ENCODE measurements around the gene FBXO34. TPM values are rescaled to one million over a fixed set of nuclear protein-coding genes. Genes with fewer than 3 reads are reported as not detected.

The FBXO34 gene
- total RNA-seq, 1 experiment from 2014 or later = 18.8 TPM

DNA sequence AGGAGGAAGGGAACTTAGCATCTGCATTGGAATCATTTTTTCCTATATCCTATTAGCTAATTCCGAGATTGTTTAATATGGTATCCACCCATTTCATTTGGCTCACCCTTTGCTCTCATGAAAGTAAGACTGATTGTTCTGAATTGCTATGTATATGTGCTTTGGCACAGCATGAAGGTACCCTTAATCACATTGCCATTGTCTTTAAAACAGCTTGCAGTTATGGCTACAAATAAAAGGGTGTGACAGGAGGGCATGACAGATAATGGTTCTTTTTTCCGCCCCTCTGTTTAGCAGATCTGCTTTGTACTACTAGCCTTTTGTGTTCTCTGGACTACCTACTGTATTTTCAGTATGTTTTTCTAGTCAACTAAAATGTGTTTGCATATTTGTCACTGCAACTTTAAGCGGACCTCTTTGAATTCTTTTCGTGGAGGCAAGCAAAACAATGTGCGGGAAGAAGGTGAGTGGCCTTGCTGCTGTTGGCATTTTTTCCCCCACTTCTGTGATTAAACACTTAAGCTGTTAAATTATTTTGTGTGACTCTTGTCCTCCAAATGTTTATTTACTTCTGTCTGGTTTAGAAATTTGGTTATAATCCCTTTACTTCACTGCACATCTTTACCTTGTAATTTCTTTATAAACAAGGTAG is 35.8 kb downstream of the FBXO34 start:
- Histone ChIP-seq H3K36me3 (ENCODE audit: control insufficient read depth, insufficient read depth, low read length) (no peaks in the 10 kb centered on the region), H3K4me1 (ENCODE audit: control insufficient read depth, insufficient read depth, low read length) (peaks cover 10% of the 10 kb centered on the region), H3K4me3 (ENCODE audit: low read depth in 2 of 2, low read length in 2 of 2) (no peak overlapping the region), H3K9me3 (ENCODE audit: control insufficient read depth, insufficient read depth, low read depth, low read length) (no peaks in the 10 kb centered on the region), H3K27me3 (ENCODE audit: control insufficient read depth, insufficient read depth, low read length) (no peaks in the 10 kb centered on the region), H3K27ac (ENCODE audit: low read length) (no peak overlapping the region)
- ChIA-PET CTCF (no interaction called here), POLR2A (no interaction called here)
- in situ Hi-C loops (cut with HindIII; ENCODE audit: low pct_unique_long_range_greater_than_20kb, low sequenced_read_pairs) = no loop called here
- BruUV-seq (replicated peaks) = no TSS peak
- intact Hi-C loops (cut with micrococcal nuclease; ENCODE audit: unreplicated experiment) = no loop called here
- TF ChIP-seq, protein P1, sequence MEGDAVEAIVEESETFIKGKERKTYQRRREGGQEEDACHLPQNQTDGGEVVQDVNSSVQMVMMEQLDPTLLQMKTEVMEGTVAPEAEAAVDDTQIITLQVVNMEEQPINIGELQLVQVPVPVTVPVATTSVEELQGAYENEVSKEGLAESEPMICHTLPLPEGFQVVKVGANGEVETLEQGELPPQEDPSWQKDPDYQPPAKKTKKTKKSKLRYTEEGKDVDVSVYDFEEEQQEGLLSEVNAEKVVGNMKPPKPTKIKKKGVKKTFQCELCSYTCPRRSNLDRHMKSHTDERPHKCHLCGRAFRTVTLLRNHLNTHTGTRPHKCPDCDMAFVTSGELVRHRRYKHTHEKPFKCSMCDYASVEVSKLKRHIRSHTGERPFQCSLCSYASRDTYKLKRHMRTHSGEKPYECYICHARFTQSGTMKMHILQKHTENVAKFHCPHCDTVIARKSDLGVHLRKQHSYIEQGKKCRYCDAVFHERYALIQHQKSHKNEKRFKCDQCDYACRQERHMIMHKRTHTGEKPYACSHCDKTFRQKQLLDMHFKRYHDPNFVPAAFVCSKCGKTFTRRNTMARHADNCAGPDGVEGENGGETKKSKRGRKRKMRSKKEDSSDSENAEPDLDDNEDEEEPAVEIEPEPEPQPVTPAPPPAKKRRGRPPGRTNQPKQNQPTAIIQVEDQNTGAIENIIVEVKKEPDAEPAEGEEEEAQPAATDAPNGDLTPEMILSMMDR (IDR thresholded peaks at IDR 0.05) = no peak
- no peak for TF ChIP-seq TCF7L2 (IDR thresholded peaks at IDR 0.05; ENCODE audit: low read depth, low read length)
- TF ChIP-seq SIN3A (IDR thresholded peaks at IDR 0.05; ENCODE audit: borderline replicate concordance, insufficient read depth, low read depth, low read length) = no peak
- TF ChIP-seq, protein P2, sequence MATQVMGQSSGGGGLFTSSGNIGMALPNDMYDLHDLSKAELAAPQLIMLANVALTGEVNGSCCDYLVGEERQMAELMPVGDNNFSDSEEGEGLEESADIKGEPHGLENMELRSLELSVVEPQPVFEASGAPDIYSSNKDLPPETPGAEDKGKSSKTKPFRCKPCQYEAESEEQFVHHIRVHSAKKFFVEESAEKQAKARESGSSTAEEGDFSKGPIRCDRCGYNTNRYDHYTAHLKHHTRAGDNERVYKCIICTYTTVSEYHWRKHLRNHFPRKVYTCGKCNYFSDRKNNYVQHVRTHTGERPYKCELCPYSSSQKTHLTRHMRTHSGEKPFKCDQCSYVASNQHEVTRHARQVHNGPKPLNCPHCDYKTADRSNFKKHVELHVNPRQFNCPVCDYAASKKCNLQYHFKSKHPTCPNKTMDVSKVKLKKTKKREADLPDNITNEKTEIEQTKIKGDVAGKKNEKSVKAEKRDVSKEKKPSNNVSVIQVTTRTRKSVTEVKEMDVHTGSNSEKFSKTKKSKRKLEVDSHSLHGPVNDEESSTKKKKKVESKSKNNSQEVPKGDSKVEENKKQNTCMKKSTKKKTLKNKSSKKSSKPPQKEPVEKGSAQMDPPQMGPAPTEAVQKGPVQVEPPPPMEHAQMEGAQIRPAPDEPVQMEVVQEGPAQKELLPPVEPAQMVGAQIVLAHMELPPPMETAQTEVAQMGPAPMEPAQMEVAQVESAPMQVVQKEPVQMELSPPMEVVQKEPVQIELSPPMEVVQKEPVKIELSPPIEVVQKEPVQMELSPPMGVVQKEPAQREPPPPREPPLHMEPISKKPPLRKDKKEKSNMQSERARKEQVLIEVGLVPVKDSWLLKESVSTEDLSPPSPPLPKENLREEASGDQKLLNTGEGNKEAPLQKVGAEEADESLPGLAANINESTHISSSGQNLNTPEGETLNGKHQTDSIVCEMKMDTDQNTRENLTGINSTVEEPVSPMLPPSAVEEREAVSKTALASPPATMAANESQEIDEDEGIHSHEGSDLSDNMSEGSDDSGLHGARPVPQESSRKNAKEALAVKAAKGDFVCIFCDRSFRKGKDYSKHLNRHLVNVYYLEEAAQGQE (IDR thresholded peaks at IDR 0.05; ENCODE audit: insufficient read depth in 1 of 2, low read depth in 2 of 2, low read length in 1 of 2) = no peak
- no peak for TF ChIP-seq POLR2AphosphoS5 (IDR thresholded peaks at IDR 0.05; ENCODE audit: low read depth, low read length)
- DNase-seq (ENCODE audit: low read depth, low spot score) (no peak), ATAC-seq (no peak)

DNA sequence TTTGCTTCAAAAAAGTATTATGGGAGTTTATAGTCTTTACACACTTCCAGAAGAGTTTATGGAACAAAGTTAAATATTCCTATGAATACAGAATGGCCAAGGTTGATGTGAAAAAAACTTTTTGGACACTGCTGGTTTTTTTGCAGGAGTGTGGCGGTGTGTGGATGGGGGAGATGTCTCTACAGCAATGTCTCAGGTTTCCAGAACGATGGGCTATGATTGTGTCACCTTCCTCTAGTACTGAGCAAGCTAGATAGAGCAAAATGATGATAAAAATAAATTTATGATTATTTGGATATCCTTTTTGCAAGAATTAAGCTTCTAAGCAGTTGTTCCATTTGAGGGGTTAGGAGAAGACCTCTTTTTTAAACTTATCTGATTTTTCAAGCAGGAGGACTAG is 37.9 kb downstream of the FBXO34 start:
- Histone ChIP-seq H3K9me3 (ENCODE audit: control insufficient read depth, insufficient read depth, low read depth, low read length) (no peaks in the 10 kb centered on the region), H3K27ac (ENCODE audit: low read length) (no peak overlapping the region), H3K4me1 (ENCODE audit: control insufficient read depth, insufficient read depth, low read length) (0 out of 2 replicates have a peak, but pooled peaks cover 5% of the 10 kb centered on the region), H3K36me3 (ENCODE audit: control insufficient read depth, insufficient read depth, low read length) (no peaks in the 10 kb centered on the region), H3K4me3 (ENCODE audit: low read depth in 2 of 2, low read length in 2 of 2) (no peak overlapping the region), H3K27me3 (ENCODE audit: control insufficient read depth, insufficient read depth, low read length) (no peaks in the 10 kb centered on the region)
- DNase-seq (ENCODE audit: low read depth, low spot score) (no peak), ATAC-seq (no peak)
- ChIA-PET POLR2A (no interaction called here), CTCF (no interaction called here)
- in situ Hi-C loops (cut with HindIII; ENCODE audit: low pct_unique_long_range_greater_than_20kb, low sequenced_read_pairs) (no loop called here), intact Hi-C loops (cut with micrococcal nuclease; ENCODE audit: unreplicated experiment) (no loop called here)
- BruUV-seq (replicated peaks) = no TSS peak
- TF ChIP-seq TCF7L2 (IDR thresholded peaks at IDR 0.05; ENCODE audit: low read depth, low read length) (no peak), POLR2AphosphoS5 (IDR thresholded peaks at IDR 0.05; ENCODE audit: low read depth, low read length) (no peak), SIN3A (IDR thresholded peaks at IDR 0.05; ENCODE audit: borderline replicate concordance, insufficient read depth, low read depth, low read length) (no peak)
- TF ChIP-seq, protein P1 (IDR thresholded peaks at IDR 0.05) = no peak
- TF ChIP-seq, protein P2 (IDR thresholded peaks at IDR 0.05; ENCODE audit: insufficient read depth in 1 of 2, low read depth in 2 of 2, low read length in 1 of 2) = no peak

Measured in Panc1 (cell line).